Uterus (tissue), 4 donors: Measurements from ENCODE around the gene EVPL. TPM values are rescaled to one million over a fixed set of nuclear protein-coding genes. Genes with fewer than 3 reads are reported as not detected.
A peak's percentile ranks its signal among the peaks of the same experiment; 100 is the strongest.

Source experiments
- DNase-seq, 2 donors: peaks; one replicate each; pipeline ENCODE4 v3.0.0-alpha.2; 2019 to 2020
- H3K27ac ChIP-seq, 2 donors: fragments of 200-600 bp; sonication (generic); 1 replicate in 1 of 2; 2 replicates in 1 of 2; pipeline ENCODE4 v1.5.1; 2016 to 2018
- H3K27me3 ChIP-seq, 2 donors: fragments of 200-600 bp; sonication (generic); one replicate each; pipeline ENCODE4 v1.5.1; 2018 to 2019; ENCODE audit warnings: control low read depth in 1 of 2
- H3K36me3 ChIP-seq, 2 donors: fragments of 200-600 bp; sonication (generic); one replicate each; pipeline ENCODE4 v1.5.1; 2019; ENCODE audit warnings: control low read depth in 1 of 2
- H3K4me1 ChIP-seq, 2 donors: fragments of 200-600 bp; sonication (generic); one replicate each; pipeline ENCODE4 v1.5.1; 2018 to 2019; ENCODE audit warnings: control low read depth in 1 of 2
- H3K4me3 ChIP-seq, 2 donors: fragments of 200-600 bp; sonication (generic); 1 replicate in 1 of 2; 2 replicates in 1 of 2; pipeline ENCODE4 v1.5.1; 2018 to 2019; ENCODE audit warnings: mild to moderate bottlenecking in 1 of 2
- H3K9me3 ChIP-seq, 2 donors: fragments of 200-600 bp; sonication (generic); one replicate each; pipeline ENCODE4 v1.5.1; 2019; ENCODE audit warnings: control low read depth in 1 of 2
- POLR2A ChIP-seq, 2 donors: fragments of 450-650 bp; IDR thresholded peaks; one replicate each; pipeline ENCODE4 v1.6.1; 2016; ENCODE audit warnings: antibody characterized with exemption in 2 of 2, mild to moderate bottlenecking in 1 of 2, moderate library complexity in 1 of 2
- intact Hi-C: fragments of 100-400 bp; cut with DNase I; formaldehyde crosslinking; loops from one replicate; pipeline ENCODE4 v1.15.1; 2023; ENCODE audit warnings: low total_unique reads
- total RNA-seq, 4 donors: library from RNA; depleted of rRNA in 3 of 4; stranded (reverse); fragments of >200 nt in 3 of 4; gene quantifications; one replicate each; pipeline versions ENCODE4 v1.1.0 to v1.2.4, GENCODE V29; 2014 to 2023
- TF ChIP-seq, protein P1 (sequence below), 4 experiments: fragments of 200-600 bp in 2 of 4; fragments of 450-650 bp in 2 of 4; sonication (generic) in 2 of 4; IDR thresholded peaks; one replicate each; pipeline ENCODE4 v1.5.1; 2016 to 2019; ENCODE audit warnings: antibody characterized with exemption in 4 of 4, mild to moderate bottlenecking in 2 of 4, moderate library complexity in 1 of 4
- donor health status: DM: yes; HTN: yes; CAD: no.

EVPL gene
- total RNA-seq, 4 donors from 2014 or later, result 0.59 to 3.7 (median 2.8) TPM

DNA sequence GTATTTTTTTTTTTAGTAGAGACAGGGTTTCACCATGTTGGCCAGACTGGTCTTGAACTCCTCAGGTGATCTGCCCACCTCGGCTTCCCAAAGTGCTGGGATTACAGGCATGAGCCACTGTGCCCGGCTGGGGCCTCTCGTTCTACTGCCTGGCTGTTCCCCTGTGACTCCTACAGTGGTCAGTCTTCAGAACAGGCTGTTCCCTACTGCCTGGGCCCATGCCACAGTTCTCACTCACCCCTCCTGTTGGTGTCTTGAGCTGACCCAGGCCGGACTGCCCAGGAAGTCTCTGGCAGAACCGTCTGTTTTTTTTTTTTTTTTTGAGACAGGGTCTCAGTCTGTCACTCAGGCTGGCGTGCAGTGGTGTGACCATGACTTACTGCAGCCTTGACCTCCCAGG lies 23.2 kb downstream of the EVPL start:
- no peaks in the 10 kb centered on the region for H3K9me3 ChIP-seq
- no peak overlapping the region for H3K4me3 ChIP-seq
- no peak overlapping the region for H3K27ac ChIP-seq
- TF ChIP-seq, protein P1, sequence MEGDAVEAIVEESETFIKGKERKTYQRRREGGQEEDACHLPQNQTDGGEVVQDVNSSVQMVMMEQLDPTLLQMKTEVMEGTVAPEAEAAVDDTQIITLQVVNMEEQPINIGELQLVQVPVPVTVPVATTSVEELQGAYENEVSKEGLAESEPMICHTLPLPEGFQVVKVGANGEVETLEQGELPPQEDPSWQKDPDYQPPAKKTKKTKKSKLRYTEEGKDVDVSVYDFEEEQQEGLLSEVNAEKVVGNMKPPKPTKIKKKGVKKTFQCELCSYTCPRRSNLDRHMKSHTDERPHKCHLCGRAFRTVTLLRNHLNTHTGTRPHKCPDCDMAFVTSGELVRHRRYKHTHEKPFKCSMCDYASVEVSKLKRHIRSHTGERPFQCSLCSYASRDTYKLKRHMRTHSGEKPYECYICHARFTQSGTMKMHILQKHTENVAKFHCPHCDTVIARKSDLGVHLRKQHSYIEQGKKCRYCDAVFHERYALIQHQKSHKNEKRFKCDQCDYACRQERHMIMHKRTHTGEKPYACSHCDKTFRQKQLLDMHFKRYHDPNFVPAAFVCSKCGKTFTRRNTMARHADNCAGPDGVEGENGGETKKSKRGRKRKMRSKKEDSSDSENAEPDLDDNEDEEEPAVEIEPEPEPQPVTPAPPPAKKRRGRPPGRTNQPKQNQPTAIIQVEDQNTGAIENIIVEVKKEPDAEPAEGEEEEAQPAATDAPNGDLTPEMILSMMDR (IDR thresholded peaks at IDR 0.05), result no peak
- no peak for TF ChIP-seq POLR2A (IDR thresholded peaks at IDR 0.05)
- no peaks in the 10 kb centered on the region for H3K4me1 ChIP-seq
- DNase-seq, result no peak
- H3K27me3 ChIP-seq, result no peaks in the 10 kb centered on the region
- H3K36me3 ChIP-seq, result no peaks in the 10 kb centered on the region
- intact Hi-C loops, result loop anchor here (2.0 kb wide), 1 partner anchor 97 kb away; no protein-coding TSS in a partner anchor

DNA sequence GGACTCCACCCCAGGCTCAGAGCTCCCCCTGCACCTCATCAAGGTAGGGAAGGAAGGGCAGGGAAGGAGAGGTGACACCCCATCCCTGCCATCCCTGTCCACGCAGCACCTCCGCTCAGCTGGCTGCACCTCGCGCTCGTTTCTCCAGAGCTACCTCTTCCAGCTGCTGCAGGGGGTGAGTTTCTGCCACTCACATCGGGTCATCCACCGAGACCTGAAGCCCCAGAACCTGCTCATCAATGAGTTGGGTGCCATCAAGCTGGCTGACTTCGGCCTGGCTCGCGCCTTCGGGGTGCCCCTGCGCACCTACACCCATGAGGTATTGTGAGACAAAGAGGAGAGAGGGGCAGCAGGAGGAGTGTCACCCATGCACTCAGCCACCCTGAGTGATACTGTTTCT lies 25.0 kb downstream of the EVPL start:
- TF ChIP-seq POLR2A (IDR thresholded peaks at IDR 0.05), result no peak
- TF ChIP-seq, protein P1 (IDR thresholded peaks at IDR 0.05), result no peak
- no peak overlapping the region for H3K27ac ChIP-seq
- H3K4me3 ChIP-seq, result no peak overlapping the region
- no peaks in the 10 kb centered on the region for H3K4me1 ChIP-seq
- no peak for DNase-seq
- no peaks in the 10 kb centered on the region for H3K36me3 ChIP-seq
- H3K9me3 ChIP-seq, result no peaks in the 10 kb centered on the region
- H3K27me3 ChIP-seq, result no peaks in the 10 kb centered on the region
- intact Hi-C loops, result no loop called here

DNA sequence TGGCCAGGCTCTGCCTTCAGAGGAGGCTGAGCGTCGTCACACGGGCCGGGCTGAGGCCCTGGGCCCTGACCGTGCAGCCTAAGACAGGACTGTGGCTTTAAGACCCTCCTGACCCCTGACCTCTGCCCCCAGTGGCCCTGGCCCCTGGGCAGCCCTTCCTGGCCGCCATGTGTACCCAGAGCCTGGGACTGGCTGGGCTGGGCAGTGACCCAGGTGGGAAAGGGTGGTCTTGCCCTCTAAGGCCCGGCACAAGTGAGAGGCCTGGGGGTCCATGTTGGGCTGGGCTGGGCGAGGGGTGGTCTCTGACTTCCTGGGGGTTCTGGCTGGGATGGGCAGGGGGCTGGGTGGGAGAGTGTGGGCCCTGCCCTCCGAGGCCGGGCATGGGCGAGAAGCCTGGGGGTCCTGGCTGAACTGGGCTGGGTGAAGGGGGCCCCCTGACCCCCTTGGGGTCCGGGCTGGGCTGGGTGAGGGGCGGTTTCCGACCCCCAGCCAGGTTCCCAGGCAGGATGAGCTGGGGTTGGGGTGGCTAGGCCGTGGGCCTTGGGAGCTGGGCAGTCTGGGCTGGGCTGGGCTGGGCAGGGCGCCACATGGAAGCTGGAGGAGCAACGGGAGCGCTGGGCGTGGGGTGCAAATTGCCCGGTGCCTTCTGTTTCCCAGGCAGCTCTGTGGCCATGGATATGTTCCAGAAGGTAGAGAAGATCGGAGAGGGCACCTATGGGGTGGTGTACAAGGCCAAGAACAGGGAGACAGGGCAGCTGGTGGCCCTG lies 26.2 kb downstream of the EVPL start, which contains the start of gene CDK3:
Gene CDK3, plus strand, starts transcription at position 101 of the 767 bp plus-strand sequence. Its CDS starts 571 bp downstream, at position 672.
- DNase-seq, result no peak
- H3K27ac ChIP-seq, result no peak within 1 kb of the TSS

DNA sequence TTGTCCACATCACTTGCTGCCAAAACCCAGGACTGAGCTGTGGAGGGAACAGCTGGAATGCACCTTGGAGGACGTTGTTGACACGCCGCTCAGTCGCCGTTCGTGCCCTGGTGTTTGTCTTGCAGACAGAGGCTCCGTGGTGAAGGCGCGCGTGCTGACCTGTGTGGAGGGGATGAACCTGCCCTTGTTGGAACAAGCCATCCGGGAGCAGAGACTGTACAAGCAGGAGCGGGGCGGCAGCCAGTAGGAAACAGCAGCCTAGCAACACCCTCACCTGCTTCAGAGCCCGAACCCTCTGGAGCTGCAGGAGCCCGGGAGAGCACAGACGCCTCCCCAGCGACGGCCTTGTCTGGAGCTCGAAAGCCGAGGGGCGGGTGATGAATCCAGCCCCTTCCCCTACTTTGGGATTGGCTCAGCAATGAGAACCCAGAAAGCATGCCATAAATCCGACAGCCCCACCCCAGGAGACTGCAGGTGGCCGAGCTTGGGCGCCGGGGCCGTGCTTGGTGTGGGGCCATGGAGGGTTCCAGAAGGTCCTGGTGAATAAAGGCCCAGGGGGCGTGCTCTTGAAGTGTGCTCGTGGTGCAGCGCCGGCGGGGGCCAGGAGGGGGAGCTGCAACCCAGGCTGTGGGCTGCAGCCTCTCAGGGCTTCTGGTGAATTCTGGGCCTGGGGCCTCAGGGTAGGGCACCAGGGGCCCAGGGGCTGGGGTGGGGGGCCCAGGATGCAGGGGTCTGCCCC lies 26.9 kb downstream of the EVPL start:
- TF ChIP-seq POLR2A (IDR thresholded peaks at IDR 0.05), result no peak
- TF ChIP-seq, protein P1 (IDR thresholded peaks at IDR 0.05), result peak; percentile 26 to 52 (median 38)
- H3K27ac ChIP-seq, result no peak overlapping the region
- intact Hi-C loops, result no loop called here
- no peaks in the 10 kb centered on the region for H3K9me3 ChIP-seq
- no peak for DNase-seq
- no peaks in the 10 kb centered on the region for H3K36me3 ChIP-seq
- no peaks in the 10 kb centered on the region for H3K4me1 ChIP-seq
- H3K27me3 ChIP-seq, result no peaks in the 10 kb centered on the region
- no peak overlapping the region for H3K4me3 ChIP-seq

More for the DNA sequence above, 26.2 kb downstream of the EVPL start, which contains the start of gene CDK3:
- no peak for TF ChIP-seq POLR2A (IDR thresholded peaks at IDR 0.05)
- TF ChIP-seq, protein P1 (IDR thresholded peaks at IDR 0.05), result no peak
- H3K4me3 ChIP-seq, result no peak within 1 kb of the TSS
- no peaks in the 10 kb centered on the region for H3K36me3 ChIP-seq
- no peaks in the 10 kb centered on the region for H3K9me3 ChIP-seq
- intact Hi-C loops, result no loop called here
- H3K27me3 ChIP-seq, result no peaks in the 10 kb centered on the region
- no peaks in the 10 kb centered on the region for H3K4me1 ChIP-seq

DNA sequence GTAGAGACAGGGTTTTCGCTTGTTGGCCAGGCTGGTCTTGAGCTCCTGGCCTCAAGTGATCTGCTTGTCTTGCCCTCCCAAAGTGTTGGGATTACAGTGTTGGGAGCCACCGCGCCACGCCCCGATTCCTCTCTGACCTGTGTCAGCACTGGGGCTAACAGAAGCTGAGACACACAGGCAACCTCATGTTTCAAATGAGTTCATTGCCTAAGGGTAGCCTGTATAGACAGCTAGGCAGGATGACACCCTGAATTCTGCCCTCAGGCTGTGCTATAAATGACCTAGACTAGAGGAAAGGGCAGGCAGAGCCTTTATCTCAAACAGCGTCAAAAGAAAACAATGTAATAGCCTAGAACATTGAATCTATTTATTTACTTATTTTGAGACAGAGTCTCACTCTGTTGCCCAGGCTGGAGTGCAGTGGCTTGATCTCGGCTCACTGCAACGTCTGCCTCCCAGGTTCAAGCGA lies 28.7 kb downstream of the EVPL start:
- H3K4me3 ChIP-seq, result no peak overlapping the region
- no peaks in the 10 kb centered on the region for H3K27me3 ChIP-seq
- H3K36me3 ChIP-seq, result no peaks in the 10 kb centered on the region
- H3K4me1 ChIP-seq, result no peaks in the 10 kb centered on the region
- TF ChIP-seq, protein P1 (IDR thresholded peaks at IDR 0.05), result no peak
- TF ChIP-seq POLR2A (IDR thresholded peaks at IDR 0.05), result no peak
- intact Hi-C loops, result no loop called here
- no peak for DNase-seq
- H3K27ac ChIP-seq, result no peak overlapping the region
- no peaks in the 10 kb centered on the region for H3K9me3 ChIP-seq
